Measurements from ENCODE around the gene ZFP69B. TPM values are rescaled to one million over a fixed set of nuclear protein-coding genes. Genes with fewer than 3 reads are reported as not detected.

The ZFP69B gene
- total RNA-seq, 1 donor from 2014 or later: 10.5 TPM

- H3K4me3 Mint-ChIP-seq (ENCODE audit: low read depth): no peak overlapping the region
- H3K27me3 Mint-ChIP-seq: no peaks in the 10 kb centered on the region
- TF ChIP-seq CTCF (IDR thresholded peaks at IDR 0.05; ENCODE audit: unreplicated experiment): no peak
- H3K4me1 Mint-ChIP-seq (ENCODE audit: low read depth): no peaks in the 10 kb centered on the region
- peaks cover 72% of the 10 kb centered on the region for H3K9me3 Mint-ChIP-seq (ENCODE audit: low read depth)
- no peak for DNase-seq (ENCODE audit: low spot score, unreplicated experiment)
- peaks cover 82% of the 10 kb centered on the region for H3K36me3 Mint-ChIP-seq (ENCODE audit: insufficient read depth)
- peak overlapping the region; percentile 84 for H3K27ac Mint-ChIP-seq
These were observed 12.8 kb downstream of the ZFP69B start for GRCh38 chr1:40462956-40463590.

- no peak overlapping the region for H3K4me3 Mint-ChIP-seq (ENCODE audit: low read depth)
- H3K9me3 Mint-ChIP-seq (ENCODE audit: low read depth): peaks cover 69% of the 10 kb centered on the region
- H3K36me3 Mint-ChIP-seq (ENCODE audit: insufficient read depth): peaks cover 50% of the 10 kb centered on the region
- no peaks in the 10 kb centered on the region for H3K27me3 Mint-ChIP-seq
- TF ChIP-seq CTCF (IDR thresholded peaks at IDR 0.05; ENCODE audit: unreplicated experiment): no peak
- DNase-seq (ENCODE audit: low spot score, unreplicated experiment): no peak
- H3K4me1 Mint-ChIP-seq (ENCODE audit: low read depth): no peaks in the 10 kb centered on the region
- no peak overlapping the region for H3K27ac Mint-ChIP-seq
These were observed 19.1 kb downstream of the ZFP69B start for GRCh38 chr1:40469327-40469726.

GRCh38 chr1:40475268-40475667 lies 25.0 kb downstream of the ZFP69B start:
- no peak for TF ChIP-seq CTCF (IDR thresholded peaks at IDR 0.05; ENCODE audit: unreplicated experiment)
- peaks cover 11% of the 10 kb centered on the region for H3K36me3 Mint-ChIP-seq (ENCODE audit: insufficient read depth)
- peaks cover 28% of the 10 kb centered on the region for H3K9me3 Mint-ChIP-seq (ENCODE audit: low read depth)
- H3K27ac Mint-ChIP-seq: no peak overlapping the region
- DNase-seq (ENCODE audit: low spot score, unreplicated experiment): no peak
- H3K4me3 Mint-ChIP-seq (ENCODE audit: low read depth): peak overlapping the region; percentile 14
- no peaks in the 10 kb centered on the region for H3K27me3 Mint-ChIP-seq
- peaks cover 6% of the 10 kb centered on the region for H3K4me1 Mint-ChIP-seq (ENCODE audit: low read depth)

- Mint-ChIP-seq H3K36me3 (ENCODE audit: insufficient read depth) (peaks cover 11% of the 10 kb centered on the region), H3K27ac (peak within 1 kb of the TSS; percentile 10), H3K4me1 (ENCODE audit: low read depth) (peaks cover 6% of the 10 kb centered on the region), H3K27me3 (no peaks in the 10 kb centered on the region), H3K4me3 (ENCODE audit: low read depth) (peak within 1 kb of the TSS; percentile 84), H3K9me3 (ENCODE audit: low read depth) (peaks cover 20% of the 10 kb centered on the region)
- no peak for TF ChIP-seq CTCF (IDR thresholded peaks at IDR 0.05; ENCODE audit: unreplicated experiment)
- peak; percentile 60 for DNase-seq (ENCODE audit: low spot score, unreplicated experiment)
These were observed 26.8 kb downstream of the ZFP69B start, which contains the start of gene ZFP69 for GRCh38 chr1:40476924-40477677. Gene ZFP69, plus strand, starts transcription at chr1:40477290. Its CDS starts 2,072 bp downstream, at chr1:40479362.

GRCh38 chr1:40477678-40478053 lies 27.4 kb downstream of the ZFP69B start:
- TF ChIP-seq CTCF (IDR thresholded peaks at IDR 0.05; ENCODE audit: unreplicated experiment): no peak
- Mint-ChIP-seq H3K36me3 (ENCODE audit: insufficient read depth) (peaks cover 17% of the 10 kb centered on the region), H3K4me1 (ENCODE audit: low read depth) (peaks cover 6% of the 10 kb centered on the region), H3K27ac (no peak overlapping the region), H3K4me3 (ENCODE audit: low read depth) (peak overlapping the region; percentile 81), H3K9me3 (ENCODE audit: low read depth) (peaks cover 17% of the 10 kb centered on the region), H3K27me3 (no peaks in the 10 kb centered on the region)
- DNase-seq (ENCODE audit: low spot score, unreplicated experiment): no peak
